HEK293 (cell line): ENCODE measurements around the gene KLHDC4.
A peak's percentile ranks its signal among the peaks of the same experiment; 100 is the strongest.

Source experiments
- BCL11A ChIP-seq: fragments of 450-650 bp; formaldehyde crosslinking; IDR thresholded peaks from 2 replicates; pipeline ENCODE4 v1.5.1; 2016; ENCODE audit warnings: low read depth, missing biosample characterization, missing genetic modification characterization
- BCL11B ChIP-seq: fragments of 450-650 bp; formaldehyde crosslinking; IDR thresholded peaks from 2 replicates; pipeline ENCODE4 v1.5.1; 2016; ENCODE audit warnings: low read depth, missing biosample characterization, missing genetic modification characterization
- FEZF1 ChIP-seq: fragments of 450-650 bp; formaldehyde crosslinking; IDR thresholded peaks from 2 replicates; pipeline ENCODE4 v1.5.1; 2016; ENCODE audit warnings: missing biosample characterization, missing genetic modification characterization
- KLF9 ChIP-seq: fragments of 450-650 bp; formaldehyde crosslinking; IDR thresholded peaks from 2 replicates; pipeline ENCODE4 v1.5.1; 2016; ENCODE audit warnings: missing biosample characterization, missing genetic modification characterization, low read depth
- PRDM1 ChIP-seq: fragments of 450-650 bp; formaldehyde crosslinking; IDR thresholded peaks from 2 replicates; pipeline ENCODE4; 2016; ENCODE audit warnings: missing biosample characterization, missing genetic modification characterization
- SP2 ChIP-seq: fragments of 450-650 bp; formaldehyde crosslinking; IDR thresholded peaks from 2 replicates; pipeline ENCODE4 v1.5.1; 2016; ENCODE audit warnings: missing biosample characterization, missing genetic modification characterization
- WT1 ChIP-seq: fragments of 450-650 bp; formaldehyde crosslinking; IDR thresholded peaks from 2 replicates; pipeline ENCODE4 v1.5.1; 2016; ENCODE audit warnings: missing biosample characterization, missing genetic modification characterization
- ZBTB21 ChIP-seq: fragments of 450-650 bp; formaldehyde crosslinking; IDR thresholded peaks from 2 replicates; pipeline ENCODE4 v1.5.1; 2017; ENCODE audit warnings: missing biosample characterization, missing genetic modification characterization
- ZFP37 ChIP-seq: fragments of 450-650 bp; formaldehyde crosslinking; IDR thresholded peaks from 2 replicates; pipeline ENCODE4 v1.5.1; 2016; ENCODE audit warnings: missing biosample characterization, missing genetic modification characterization
- ZFP41 ChIP-seq: fragments of 450-650 bp; formaldehyde crosslinking; IDR thresholded peaks from 2 replicates; pipeline ENCODE4 v1.5.1; 2016; ENCODE audit warnings: missing biosample characterization, missing genetic modification characterization, borderline replicate concordance
- ZIC2 ChIP-seq: fragments of 450-650 bp; formaldehyde crosslinking; IDR thresholded peaks from 2 replicates; pipeline ENCODE4 v1.5.1; 2016; ENCODE audit warnings: missing biosample characterization, missing genetic modification characterization
- ZNF155 ChIP-seq: fragments of 450-650 bp; formaldehyde crosslinking; IDR thresholded peaks from 2 replicates; pipeline ENCODE4 v1.5.1; 2016; ENCODE audit warnings: missing biosample characterization, missing genetic modification characterization
- ZNF174 ChIP-seq: fragments of 450-650 bp; formaldehyde crosslinking; IDR thresholded peaks from 2 replicates; pipeline ENCODE4 v1.5.0; 2017; ENCODE audit warnings: missing biosample characterization, mild to moderate bottlenecking, missing genetic modification characterization
- ZNF23 ChIP-seq: fragments of 450-650 bp; formaldehyde crosslinking; IDR thresholded peaks from 2 replicates; pipeline ENCODE4 v1.5.1; 2016; ENCODE audit warnings: missing biosample characterization, missing genetic modification characterization, borderline replicate concordance
- ZNF239 ChIP-seq: fragments of 450-650 bp; formaldehyde crosslinking; IDR thresholded peaks from 2 replicates; pipeline ENCODE4 v1.5.1; 2016; ENCODE audit warnings: missing biosample characterization, missing genetic modification characterization
- ZNF248 ChIP-seq: fragments of 450-650 bp; formaldehyde crosslinking; IDR thresholded peaks from 2 replicates; pipeline ENCODE4 v1.5.1; 2017; ENCODE audit warnings: missing biosample characterization, missing genetic modification characterization
- ZNF274 ChIP-seq, 2 experiments: fragments of 200-500 bp in 1 of 2; fragments of 450-650 bp in 1 of 2; sonication (Bioruptor generic) in 1 of 2; formaldehyde crosslinking in 1 of 2; IDR thresholded peaks; 2 replicates each; pipeline versions ENCODE4 v1.5.1 to v1.6.1; 2014 to 2016; ENCODE audit warnings: borderline replicate concordance in 1 of 2, inconsistent platforms in 1 of 2, low read length in 1 of 2, missing biosample characterization in 1 of 2, missing genetic modification characterization in 1 of 2
- ZNF324 ChIP-seq: fragments of 450-650 bp; formaldehyde crosslinking; IDR thresholded peaks from 2 replicates; pipeline ENCODE4 v1.5.1; 2016; ENCODE audit warnings: missing biosample characterization, missing genetic modification characterization
- ZNF335 ChIP-seq: fragments of 450-650 bp; formaldehyde crosslinking; conservative IDR thresholded peaks from 2 replicates; pipeline ENCODE4 v1.5.1; 2016; ENCODE audit warnings: missing biosample characterization, missing genetic modification characterization
- ZNF37A ChIP-seq: fragments of 450-650 bp; IDR thresholded peaks from 2 replicates; pipeline ENCODE4 v1.5.1; 2018; ENCODE audit warnings: missing biosample characterization, missing genetic modification characterization
- ZNF404 ChIP-seq: fragments of 450-650 bp; formaldehyde crosslinking; IDR thresholded peaks from 2 replicates; pipeline ENCODE4 v1.5.1; 2017; ENCODE audit warnings: missing biosample characterization, missing genetic modification characterization
- ZNF48 ChIP-seq: fragments of 450-650 bp; formaldehyde crosslinking; IDR thresholded peaks from 2 replicates; pipeline ENCODE4 v1.5.1; 2016; ENCODE audit warnings: missing biosample characterization, missing genetic modification characterization
- ZNF514 ChIP-seq: fragments of 450-650 bp; formaldehyde crosslinking; IDR thresholded peaks from 2 replicates; pipeline ENCODE4 v1.5.1; 2016; ENCODE audit warnings: missing biosample characterization, missing genetic modification characterization
- ZNF544 ChIP-seq: fragments of 450-650 bp; formaldehyde crosslinking; IDR thresholded peaks from 2 replicates; pipeline ENCODE4 v1.5.0; 2017; ENCODE audit warnings: missing biosample characterization, missing genetic modification characterization
- ZNF548 ChIP-seq: fragments of 450-650 bp; formaldehyde crosslinking; IDR thresholded peaks from 2 replicates; pipeline ENCODE4 v1.5.1; 2016; ENCODE audit warnings: missing biosample characterization, missing genetic modification characterization
- ZNF555 ChIP-seq: fragments of 450-650 bp; formaldehyde crosslinking; conservative IDR thresholded peaks from 2 replicates; pipeline ENCODE4 v1.5.1; 2017; ENCODE audit warnings: missing biosample characterization, mild to moderate bottlenecking, missing genetic modification characterization, inconsistent platforms
- ZNF585B ChIP-seq: fragments of 450-650 bp; formaldehyde crosslinking; IDR thresholded peaks from 2 replicates; pipeline ENCODE4 v1.5.1; 2016; ENCODE audit warnings: missing biosample characterization, missing genetic modification characterization
- ZNF600 ChIP-seq: fragments of 450-650 bp; formaldehyde crosslinking; IDR thresholded peaks from 2 replicates; pipeline ENCODE4 v1.5.1; 2016; ENCODE audit warnings: missing biosample characterization, missing genetic modification characterization
- ZNF654 ChIP-seq: fragments of 450-650 bp; formaldehyde crosslinking; IDR thresholded peaks from 2 replicates; pipeline ENCODE4 v1.5.1; 2016; ENCODE audit warnings: low read depth, missing biosample characterization, missing genetic modification characterization
- ZNF664 ChIP-seq: fragments of 450-650 bp; formaldehyde crosslinking; IDR thresholded peaks from 2 replicates; pipeline ENCODE4 v1.5.1; 2016; ENCODE audit warnings: missing biosample characterization, missing genetic modification characterization
- ZNF701 ChIP-seq: fragments of 450-650 bp; formaldehyde crosslinking; IDR thresholded peaks from 2 replicates; pipeline ENCODE4 v1.5.1; 2016; ENCODE audit warnings: missing biosample characterization, missing genetic modification characterization
- ZNF792 ChIP-seq: fragments of 450-650 bp; formaldehyde crosslinking; IDR thresholded peaks from 2 replicates; pipeline ENCODE4 v1.5.1; 2016; ENCODE audit warnings: missing biosample characterization, missing genetic modification characterization
- ZNF837 ChIP-seq: fragments of 450-650 bp; formaldehyde crosslinking; IDR thresholded peaks from 2 replicates; pipeline ENCODE4 v1.5.1; 2016; ENCODE audit warnings: missing biosample characterization, missing genetic modification characterization
- TF ChIP-seq, protein P1 (sequence below): IDR thresholded peaks from 2 replicates; pipeline ENCODE4 v1.6.1; 2011; ENCODE audit warnings: mild to moderate bottlenecking, low read depth, low read length, borderline replicate concordance
- TF ChIP-seq, protein P2 (sequence below): fragments of 450-650 bp; formaldehyde crosslinking; IDR thresholded peaks from 2 replicates; pipeline ENCODE4 v1.5.1; 2016; ENCODE audit warnings: missing biosample characterization, missing genetic modification characterization
- TF ChIP-seq, protein P3 (sequence below): fragments of 450-650 bp; formaldehyde crosslinking; IDR thresholded peaks from 2 replicates; pipeline ENCODE4 v1.5.1; 2017; ENCODE audit warnings: missing biosample characterization, missing genetic modification characterization
- TF ChIP-seq, protein P4 (sequence below): fragments of 450-650 bp; formaldehyde crosslinking; IDR thresholded peaks from 2 replicates; pipeline ENCODE4; 2016; ENCODE audit warnings: missing biosample characterization, missing genetic modification characterization

Gene KLHDC4

DNA sequence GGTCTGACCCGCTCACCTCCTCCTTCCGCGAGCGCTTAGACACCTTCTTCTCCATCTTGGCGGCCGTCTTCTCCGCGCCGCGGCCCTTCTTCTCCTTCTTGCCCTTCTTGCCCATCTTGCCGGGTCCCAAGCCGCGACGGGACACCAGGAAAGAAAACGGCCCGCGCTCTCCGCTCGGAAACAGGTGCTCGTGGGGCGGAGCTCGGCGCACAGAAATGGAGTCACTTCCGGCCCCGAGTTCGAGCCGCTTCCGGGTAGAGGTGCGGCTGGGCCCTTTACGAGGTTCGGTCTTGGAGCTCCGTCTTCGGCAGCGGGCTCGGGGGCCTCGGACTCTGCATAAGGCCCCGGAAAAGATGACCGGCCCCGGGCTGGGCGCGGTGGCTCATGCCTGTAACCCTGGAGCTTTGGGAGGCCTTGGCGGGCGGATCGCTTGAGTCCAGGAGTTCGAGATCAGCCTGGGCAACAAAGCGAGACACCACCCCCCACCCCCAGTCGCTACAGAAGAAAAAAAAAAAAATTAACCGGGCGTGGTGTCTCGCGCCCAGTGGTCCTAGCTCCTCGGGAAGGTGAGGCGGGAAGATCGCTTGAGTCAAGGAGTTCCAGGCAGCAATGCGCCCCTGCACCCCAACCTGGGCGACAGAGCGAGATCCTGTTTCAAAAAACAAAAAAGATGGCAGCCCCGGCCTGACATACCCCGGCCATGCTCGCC lies at the start of gene KLHDC4 (continued):
- TF ChIP-seq, protein P1, sequence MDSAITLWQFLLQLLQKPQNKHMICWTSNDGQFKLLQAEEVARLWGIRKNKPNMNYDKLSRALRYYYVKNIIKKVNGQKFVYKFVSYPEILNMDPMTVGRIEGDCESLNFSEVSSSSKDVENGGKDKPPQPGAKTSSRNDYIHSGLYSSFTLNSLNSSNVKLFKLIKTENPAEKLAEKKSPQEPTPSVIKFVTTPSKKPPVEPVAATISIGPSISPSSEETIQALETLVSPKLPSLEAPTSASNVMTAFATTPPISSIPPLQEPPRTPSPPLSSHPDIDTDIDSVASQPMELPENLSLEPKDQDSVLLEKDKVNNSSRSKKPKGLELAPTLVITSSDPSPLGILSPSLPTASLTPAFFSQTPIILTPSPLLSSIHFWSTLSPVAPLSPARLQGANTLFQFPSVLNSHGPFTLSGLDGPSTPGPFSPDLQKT = no peak; the same call in 1 of the 2 replicates
- TF ChIP-seq ZNF664 (no peak), ZNF335 (tag by site-specific recombination) (peak; percentile 100), ZFP41 (tag by site-specific recombination) (no peak), ZNF548 (tag by site-specific recombination) (no peak), ZNF324 (tag by site-specific recombination) (peak; percentile 40; the same call in 1 of the 2 replicates), ZNF23 (no peak), BCL11A (tag by site-specific recombination) (no peak), ZBTB21 (tag by site-specific recombination) (no peak), ZIC2 (tag by site-specific recombination) (no peak), ZNF48 (tag by site-specific recombination) (no peak), ZNF174 (tag by site-specific recombination) (no peak), ZNF404 (tag by site-specific recombination) (no peak), ZNF837 (no peak), ZNF585B (tag by site-specific recombination) (no peak), ZNF792 (tag by site-specific recombination) (0 out of 2 replicates have a peak, but pooled peaks have one; percentile 13), ZNF654 (tag by site-specific recombination) (no peak), ZNF544 (tag by site-specific recombination) (no peak), ZNF701 (tag by site-specific recombination) (no peak), FEZF1 (tag by site-specific recombination) (no peak), ZNF555 (tag by site-specific recombination) (no peak), ZNF274 (IDR thresholded peaks at IDR 0.05; ENCODE audit: low read length) (no peak), ZNF274 (tag by site-specific recombination; IDR thresholded peaks at IDR 0.05; ENCODE audit: borderline replicate concordance) (no peak), BCL11B (tag by site-specific recombination) (no peak), PRDM1 (tag by site-specific recombination) (no peak), WT1 (no peak), ZNF514 (tag by site-specific recombination) (no peak), KLF9 (peak; percentile 55; the same call in 1 of the 2 replicates), ZNF37A (tag by site-specific recombination) (no peak), ZNF600 (tag by site-specific recombination) (no peak; the same call in 1 of the 2 replicates), ZNF155 (tag by site-specific recombination) (no peak), ZNF239 (tag by site-specific recombination) (no peak), ZNF248 (tag by site-specific recombination) (no peak), ZFP37 (tag by site-specific recombination) (no peak), SP2 (tag by site-specific recombination) (peak; percentile 75)
- TF ChIP-seq, protein P2, sequence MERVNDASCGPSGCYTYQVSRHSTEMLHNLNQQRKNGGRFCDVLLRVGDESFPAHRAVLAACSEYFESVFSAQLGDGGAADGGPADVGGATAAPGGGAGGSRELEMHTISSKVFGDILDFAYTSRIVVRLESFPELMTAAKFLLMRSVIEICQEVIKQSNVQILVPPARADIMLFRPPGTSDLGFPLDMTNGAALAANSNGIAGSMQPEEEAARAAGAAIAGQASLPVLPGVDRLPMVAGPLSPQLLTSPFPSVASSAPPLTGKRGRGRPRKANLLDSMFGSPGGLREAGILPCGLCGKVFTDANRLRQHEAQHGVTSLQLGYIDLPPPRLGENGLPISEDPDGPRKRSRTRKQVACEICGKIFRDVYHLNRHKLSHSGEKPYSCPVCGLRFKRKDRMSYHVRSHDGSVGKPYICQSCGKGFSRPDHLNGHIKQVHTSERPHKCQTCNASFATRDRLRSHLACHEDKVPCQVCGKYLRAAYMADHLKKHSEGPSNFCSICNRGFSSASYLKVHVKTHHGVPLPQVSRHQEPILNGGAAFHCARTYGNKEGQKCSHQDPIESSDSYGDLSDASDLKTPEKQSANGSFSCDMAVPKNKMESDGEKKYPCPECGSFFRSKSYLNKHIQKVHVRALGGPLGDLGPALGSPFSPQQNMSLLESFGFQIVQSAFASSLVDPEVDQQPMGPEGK (tag by site-specific recombination) = peak; percentile 77
- TF ChIP-seq, protein P3, sequence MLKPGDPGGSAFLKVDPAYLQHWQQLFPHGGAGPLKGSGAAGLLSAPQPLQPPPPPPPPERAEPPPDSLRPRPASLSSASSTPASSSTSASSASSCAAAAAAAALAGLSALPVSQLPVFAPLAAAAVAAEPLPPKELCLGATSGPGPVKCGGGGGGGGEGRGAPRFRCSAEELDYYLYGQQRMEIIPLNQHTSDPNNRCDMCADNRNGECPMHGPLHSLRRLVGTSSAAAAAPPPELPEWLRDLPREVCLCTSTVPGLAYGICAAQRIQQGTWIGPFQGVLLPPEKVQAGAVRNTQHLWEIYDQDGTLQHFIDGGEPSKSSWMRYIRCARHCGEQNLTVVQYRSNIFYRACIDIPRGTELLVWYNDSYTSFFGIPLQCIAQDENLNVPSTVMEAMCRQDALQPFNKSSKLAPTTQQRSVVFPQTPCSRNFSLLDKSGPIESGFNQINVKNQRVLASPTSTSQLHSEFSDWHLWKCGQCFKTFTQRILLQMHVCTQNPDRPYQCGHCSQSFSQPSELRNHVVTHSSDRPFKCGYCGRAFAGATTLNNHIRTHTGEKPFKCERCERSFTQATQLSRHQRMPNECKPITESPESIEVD (tag by site-specific recombination) = no peak
- TF ChIP-seq, protein P4, sequence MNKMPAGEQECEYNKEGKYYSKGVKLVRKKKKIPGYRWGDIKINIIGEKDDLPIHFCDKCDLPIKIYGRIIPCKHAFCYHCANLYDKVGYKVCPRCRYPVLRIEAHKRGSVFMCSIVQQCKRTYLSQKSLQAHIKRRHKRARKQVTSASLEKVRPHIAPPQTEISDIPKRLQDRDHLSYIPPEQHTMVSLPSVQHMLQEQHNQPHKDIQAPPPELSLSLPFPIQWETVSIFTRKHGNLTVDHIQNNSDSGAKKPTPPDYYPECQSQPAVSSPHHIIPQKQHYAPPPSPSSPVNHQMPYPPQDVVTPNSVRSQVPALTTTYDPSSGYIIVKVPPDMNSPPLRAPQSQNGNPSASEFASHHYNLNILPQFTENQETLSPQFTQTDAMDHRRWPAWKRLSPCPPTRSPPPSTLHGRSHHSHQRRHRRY (tag by site-specific recombination) = no peak
